Measurements from ENCODE around the gene USF1.
"Not testable (repeated sequence)": the region's sequence is repeated elsewhere in the genome, so short reads cannot be mapped to it uniquely, and the experiment has no call there.

Gene USF1

GRCh38 chr1:161063936-161064335 is 18.2 kb upstream of the USF1 start:
- not testable (repeated sequence) for H3K56ac ChIP-seq (ENCODE audit: low read length); H3K79me1 ChIP-seq (ENCODE audit: low read length); H3K18ac ChIP-seq (ENCODE audit: low read length); H4K8ac ChIP-seq (ENCODE audit: low read depth, low read length); H3K27me3 ChIP-seq (ENCODE audit: insufficient read depth, low read length, poor library complexity); H3K4me3 ChIP-seq (ENCODE audit: low read length); H3K36me3 ChIP-seq (ENCODE audit: control insufficient read depth, insufficient read depth, low read length); H4K5ac ChIP-seq (ENCODE audit: low read length); H3K4ac ChIP-seq (ENCODE audit: low read depth, low read length); H3K27ac ChIP-seq (ENCODE audit: low read depth, low read length); DNase-seq; H3K79me2 ChIP-seq (ENCODE audit: control insufficient read depth, insufficient read depth, low read length); H3K4me2 ChIP-seq (ENCODE audit: low read length); H3K9ac ChIP-seq (ENCODE audit: low read length); H3K4me1 ChIP-seq (ENCODE audit: control insufficient read depth, low read depth, low read length); H3K23ac ChIP-seq (ENCODE audit: low read length); H2AK5ac ChIP-seq (ENCODE audit: low read length); H2BK120ac ChIP-seq (ENCODE audit: low read depth, low read length); H2BK5ac ChIP-seq (ENCODE audit: low read length); H2BK15ac ChIP-seq (replicated peaks; ENCODE audit: low read depth)
- no CpG with 5 or more reads among the region's 6 CpGs for WGBS (ENCODE audit: extremely low coverage, insufficient coverage, low lambda C conversion rate)

GRCh38 chr1:161061419-161061818 is 15.6 kb upstream of the USF1 start:
- Histone ChIP-seq H2BK120ac (ENCODE audit: low read depth, low read length) (no peak overlapping the region), H3K23ac (ENCODE audit: low read length) (no peak overlapping the region), H3K4me2 (ENCODE audit: low read length) (no peak overlapping the region), H3K36me3 (ENCODE audit: control insufficient read depth, insufficient read depth, low read length) (no peaks in the 10 kb centered on the region), H3K4me1 (ENCODE audit: control insufficient read depth, low read depth, low read length) (peaks cover 3% of the 10 kb centered on the region), H4K8ac (ENCODE audit: low read depth, low read length) (no peak overlapping the region), H3K4me3 (ENCODE audit: low read length) (no peak overlapping the region), H3K27ac (ENCODE audit: low read depth, low read length) (no peak overlapping the region), H3K79me2 (ENCODE audit: control insufficient read depth, insufficient read depth, low read length) (no peaks in the 10 kb centered on the region), H3K27me3 (ENCODE audit: insufficient read depth, low read length, poor library complexity) (no peaks in the 10 kb centered on the region), H3K4ac (ENCODE audit: low read depth, low read length) (no peak overlapping the region), H2AK5ac (ENCODE audit: low read length) (no peak overlapping the region), H3K56ac (ENCODE audit: low read length) (no peak overlapping the region), H3K79me1 (ENCODE audit: low read length) (no peaks in the 10 kb centered on the region), H3K18ac (ENCODE audit: low read length) (no peak overlapping the region), H3K9ac (ENCODE audit: low read length) (no peak overlapping the region), H2BK5ac (ENCODE audit: low read length) (no peak overlapping the region), H4K5ac (ENCODE audit: low read length) (no peak overlapping the region), H2BK15ac (replicated peaks; ENCODE audit: low read depth) (no peak overlapping the region)
- no peak for DNase-seq
- no CpG with 5 or more reads among the region's 4 CpGs for WGBS (ENCODE audit: extremely low coverage, insufficient coverage, low lambda C conversion rate)

- no peak overlapping the region for H3K23ac ChIP-seq (ENCODE audit: low read length)
- H3K4ac ChIP-seq (ENCODE audit: low read depth, low read length): no peak overlapping the region
- no peak overlapping the region for H3K9ac ChIP-seq (ENCODE audit: low read length)
- no peaks in the 10 kb centered on the region for H3K36me3 ChIP-seq (ENCODE audit: control insufficient read depth, insufficient read depth, low read length)
- no peak overlapping the region for H3K27ac ChIP-seq (ENCODE audit: low read depth, low read length)
- H3K27me3 ChIP-seq (ENCODE audit: insufficient read depth, low read length, poor library complexity): no peaks in the 10 kb centered on the region
- H4K8ac ChIP-seq (ENCODE audit: low read depth, low read length): no peak overlapping the region
- H2BK120ac ChIP-seq (ENCODE audit: low read depth, low read length): no peak overlapping the region
- WGBS (ENCODE audit: extremely low coverage, insufficient coverage, low lambda C conversion rate): no CpG with 5 or more reads among the region's 6 CpGs
- no peak overlapping the region for H2BK15ac ChIP-seq (replicated peaks; ENCODE audit: low read depth)
- H3K4me3 ChIP-seq (ENCODE audit: low read length): no peak overlapping the region
- H3K56ac ChIP-seq (ENCODE audit: low read length): peak overlapping the region; percentile 56
- H3K79me2 ChIP-seq (ENCODE audit: control insufficient read depth, insufficient read depth, low read length): no peaks in the 10 kb centered on the region
- peak overlapping the region; percentile 58 for H2AK5ac ChIP-seq (ENCODE audit: low read length)
- no peak overlapping the region for H3K4me2 ChIP-seq (ENCODE audit: low read length)
- no peak overlapping the region for H3K18ac ChIP-seq (ENCODE audit: low read length)
- DNase-seq: no peak
- no peak overlapping the region for H4K5ac ChIP-seq (ENCODE audit: low read length)
- no peak overlapping the region for H2BK5ac ChIP-seq (ENCODE audit: low read length)
- peaks cover 2% of the 10 kb centered on the region for H3K4me1 ChIP-seq (ENCODE audit: control insufficient read depth, low read depth, low read length)
- no peaks in the 10 kb centered on the region for H3K79me1 ChIP-seq (ENCODE audit: low read length)
Observed at GRCh38 chr1:161059293-161059692, 13.5 kb upstream of the USF1 start.

GRCh38 chr1:161054805-161055204 is 9.0 kb upstream of the USF1 start:
- Histone ChIP-seq H3K27me3 (ENCODE audit: insufficient read depth, low read length, poor library complexity) (no peaks in the 10 kb centered on the region), H3K4me3 (ENCODE audit: low read length) (no peak overlapping the region), H4K8ac (ENCODE audit: low read depth, low read length) (no peak overlapping the region), H3K27ac (ENCODE audit: low read depth, low read length) (no peak overlapping the region), H3K4me2 (ENCODE audit: low read length) (no peak overlapping the region), H2AK5ac (ENCODE audit: low read length) (no peak overlapping the region), H3K79me1 (ENCODE audit: low read length) (no peaks in the 10 kb centered on the region), H3K4me1 (ENCODE audit: control insufficient read depth, low read depth, low read length) (no peaks in the 10 kb centered on the region), H4K5ac (ENCODE audit: low read length) (no peak overlapping the region), H3K18ac (ENCODE audit: low read length) (no peak overlapping the region), H2BK5ac (ENCODE audit: low read length) (no peak overlapping the region), H3K23ac (ENCODE audit: low read length) (no peak overlapping the region), H3K4ac (ENCODE audit: low read depth, low read length) (no peak overlapping the region), H2BK120ac (ENCODE audit: low read depth, low read length) (no peak overlapping the region), H2BK15ac (replicated peaks; ENCODE audit: low read depth) (no peak overlapping the region), H3K79me2 (ENCODE audit: control insufficient read depth, insufficient read depth, low read length) (no peaks in the 10 kb centered on the region), H3K9ac (ENCODE audit: low read length) (no peak overlapping the region), H3K36me3 (ENCODE audit: control insufficient read depth, insufficient read depth, low read length) (no peaks in the 10 kb centered on the region), H3K56ac (ENCODE audit: low read length) (no peak overlapping the region)
- DNase-seq: no peak
- WGBS (ENCODE audit: extremely low coverage, insufficient coverage, low lambda C conversion rate): no CpG with 5 or more reads among the region's 7 CpGs

- Histone ChIP-seq H3K79me2 (ENCODE audit: control insufficient read depth, insufficient read depth, low read length) (no peaks in the 10 kb centered on the region), H3K56ac (ENCODE audit: low read length) (no peak overlapping the region), H3K79me1 (ENCODE audit: low read length) (no peaks in the 10 kb centered on the region), H2BK5ac (ENCODE audit: low read length) (no peak overlapping the region), H4K8ac (ENCODE audit: low read depth, low read length) (no peak overlapping the region), H2BK15ac (replicated peaks; ENCODE audit: low read depth) (no peak overlapping the region), H3K4me3 (ENCODE audit: low read length) (no peak overlapping the region), H3K4me2 (ENCODE audit: low read length) (no peak overlapping the region), H3K27me3 (ENCODE audit: insufficient read depth, low read length, poor library complexity) (no peaks in the 10 kb centered on the region), H2AK5ac (ENCODE audit: low read length) (no peak overlapping the region), H3K18ac (ENCODE audit: low read length) (no peak overlapping the region), H4K5ac (ENCODE audit: low read length) (no peak overlapping the region), H3K23ac (ENCODE audit: low read length) (no peak overlapping the region), H2BK120ac (ENCODE audit: low read depth, low read length) (no peak overlapping the region), H3K27ac (ENCODE audit: low read depth, low read length) (no peak overlapping the region), H3K9ac (ENCODE audit: low read length) (no peak overlapping the region), H3K4me1 (ENCODE audit: control insufficient read depth, low read depth, low read length) (no peaks in the 10 kb centered on the region), H3K36me3 (ENCODE audit: control insufficient read depth, insufficient read depth, low read length) (no peaks in the 10 kb centered on the region), H3K4ac (ENCODE audit: low read depth, low read length) (no peak overlapping the region)
- WGBS (ENCODE audit: extremely low coverage, insufficient coverage, low lambda C conversion rate): no CpG with 5 or more reads among the region's 4 CpGs
- no peak for DNase-seq
Observed at GRCh38 chr1:161054232-161054631, 8.5 kb upstream of the USF1 start.

- no peaks in the 10 kb centered on the region for H3K36me3 ChIP-seq (ENCODE audit: control insufficient read depth, insufficient read depth, low read length)
- H2BK120ac ChIP-seq (ENCODE audit: low read depth, low read length): no peak overlapping the region
- H2BK15ac ChIP-seq (replicated peaks; ENCODE audit: low read depth): no peak overlapping the region
- H3K27ac ChIP-seq (ENCODE audit: low read depth, low read length): no peak overlapping the region
- DNase-seq: no peak
- H3K4me2 ChIP-seq (ENCODE audit: low read length): no peak overlapping the region
- no peaks in the 10 kb centered on the region for H3K4me1 ChIP-seq (ENCODE audit: control insufficient read depth, low read depth, low read length)
- no peaks in the 10 kb centered on the region for H3K79me2 ChIP-seq (ENCODE audit: control insufficient read depth, insufficient read depth, low read length)
- no peak overlapping the region for H3K23ac ChIP-seq (ENCODE audit: low read length)
- no peak overlapping the region for H3K9ac ChIP-seq (ENCODE audit: low read length)
- WGBS (ENCODE audit: extremely low coverage, insufficient coverage, low lambda C conversion rate): no CpG with 5 or more reads among the region's 3 CpGs
- H3K4me3 ChIP-seq (ENCODE audit: low read length): no peak overlapping the region
- no peak overlapping the region for H4K5ac ChIP-seq (ENCODE audit: low read length)
- H2BK5ac ChIP-seq (ENCODE audit: low read length): no peak overlapping the region
- H2AK5ac ChIP-seq (ENCODE audit: low read length): no peak overlapping the region
- no peak overlapping the region for H3K56ac ChIP-seq (ENCODE audit: low read length)
- H3K4ac ChIP-seq (ENCODE audit: low read depth, low read length): no peak overlapping the region
- no peak overlapping the region for H3K18ac ChIP-seq (ENCODE audit: low read length)
- H4K8ac ChIP-seq (ENCODE audit: low read depth, low read length): no peak overlapping the region
- no peaks in the 10 kb centered on the region for H3K27me3 ChIP-seq (ENCODE audit: insufficient read depth, low read length, poor library complexity)
- H3K79me1 ChIP-seq (ENCODE audit: low read length): no peaks in the 10 kb centered on the region
Observed at GRCh38 chr1:161052899-161053298, 7.1 kb upstream of the USF1 start.
